GM19239 (cell line): ENCODE results near the gene RNASEH2B.
A peak's percentile ranks its signal among the peaks of the same experiment; 100 is the strongest.

ENCODE experiments used
- DNase-seq: peaks from one replicate; pipeline ENCODE4 v3.0.0; 2011; ENCODE audit warnings: low spot score; ENCODE audit not compliant: insufficient read length
- FAIRE-seq: peaks from 2 replicates; lab custom pipeline; 2011; peaks lifted over from hg19 to GRCh38; lab: Jason Lieb, UNC

RNASEH2B gene

DNA sequence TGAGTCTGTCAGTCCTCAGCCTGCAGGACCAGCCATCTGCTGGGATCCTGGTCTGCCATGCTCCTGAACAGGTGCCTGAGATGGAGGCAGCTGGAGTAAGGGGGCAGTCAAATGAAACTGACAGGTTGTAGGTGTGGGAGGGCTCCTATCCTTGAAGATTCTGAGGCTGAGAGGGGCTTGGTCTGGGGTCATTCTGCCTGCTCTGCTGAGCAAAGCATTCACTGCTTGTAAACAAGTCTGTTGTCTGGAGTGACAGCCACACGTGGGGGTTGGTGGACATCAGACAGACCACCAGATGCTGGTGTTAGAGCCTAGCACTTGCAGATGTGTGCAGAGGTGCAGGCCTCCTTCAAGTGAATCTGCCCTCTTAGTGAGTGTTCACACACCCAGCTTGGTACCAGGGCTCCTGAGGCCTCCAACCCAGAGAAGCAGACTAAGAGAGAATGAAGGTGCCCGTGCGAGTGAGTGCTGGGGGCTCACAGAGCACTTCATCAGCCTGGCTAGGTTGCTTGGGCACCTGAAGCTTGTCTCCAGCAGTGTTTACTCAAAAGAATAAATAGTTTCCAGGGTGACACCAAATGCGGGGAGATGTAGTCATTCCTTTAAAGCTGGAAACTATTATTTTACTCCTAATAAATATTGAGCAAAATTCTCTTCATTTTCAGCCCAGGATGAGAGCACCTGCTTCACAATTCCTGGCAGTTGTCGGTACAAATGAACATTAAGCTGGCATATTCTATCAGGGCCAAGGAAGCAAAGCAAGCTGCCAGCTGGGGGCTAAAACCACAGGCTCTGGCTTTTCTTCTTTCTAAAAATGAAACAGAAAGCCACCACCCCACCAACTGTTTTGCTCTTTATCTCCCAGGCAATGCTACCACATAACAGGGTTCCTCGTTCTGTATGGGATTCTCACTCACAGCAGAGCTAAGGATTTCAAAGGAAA, 82.3 kb downstream of the RNASEH2B start:
- DNase-seq (peak; percentile 58), FAIRE-seq (peak; percentile 89)

DNA sequence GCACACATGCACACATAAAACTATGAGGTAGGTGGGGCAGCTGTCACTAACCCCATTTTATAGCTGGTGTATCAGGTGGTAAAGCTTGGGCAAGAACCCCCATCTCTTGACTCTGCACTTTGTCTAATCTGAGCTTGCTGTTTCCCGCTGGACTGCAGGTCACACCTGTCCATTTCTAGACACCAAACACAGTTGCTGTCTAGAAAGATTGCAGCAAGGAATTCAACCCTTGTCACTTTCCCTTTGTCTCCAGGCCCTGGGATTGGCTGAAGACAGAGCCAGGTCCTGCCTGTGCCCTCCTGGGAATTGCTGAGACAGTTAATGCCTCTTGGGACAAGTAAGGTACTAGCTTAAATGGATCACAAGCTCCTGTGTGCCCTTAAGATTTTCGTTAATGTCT, 83.8 kb downstream of the RNASEH2B start:
- FAIRE-seq (no peak), DNase-seq (no peak)

DNA sequence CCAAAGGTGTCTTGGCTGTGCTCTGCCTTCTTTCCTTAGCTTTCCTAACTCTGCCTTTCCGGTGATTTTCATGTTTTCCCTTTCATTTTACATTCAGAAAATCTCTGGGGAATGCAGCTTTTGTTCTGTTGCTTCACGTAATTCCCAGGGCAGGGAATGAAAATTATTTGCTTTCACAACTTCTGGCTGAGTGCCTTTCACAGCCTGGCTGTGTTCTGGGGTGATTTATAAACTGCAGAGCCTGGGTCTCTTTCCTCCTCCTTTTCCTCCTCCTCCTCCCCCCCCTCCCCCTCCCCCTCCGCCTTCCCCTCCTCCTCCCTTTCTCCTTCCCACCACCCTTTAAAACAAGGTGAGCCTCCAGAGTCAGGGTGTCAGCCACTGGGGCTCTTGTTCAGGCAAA, 84.3 kb downstream of the RNASEH2B start:
- DNase-seq (no peak), FAIRE-seq (no peak)

DNA sequence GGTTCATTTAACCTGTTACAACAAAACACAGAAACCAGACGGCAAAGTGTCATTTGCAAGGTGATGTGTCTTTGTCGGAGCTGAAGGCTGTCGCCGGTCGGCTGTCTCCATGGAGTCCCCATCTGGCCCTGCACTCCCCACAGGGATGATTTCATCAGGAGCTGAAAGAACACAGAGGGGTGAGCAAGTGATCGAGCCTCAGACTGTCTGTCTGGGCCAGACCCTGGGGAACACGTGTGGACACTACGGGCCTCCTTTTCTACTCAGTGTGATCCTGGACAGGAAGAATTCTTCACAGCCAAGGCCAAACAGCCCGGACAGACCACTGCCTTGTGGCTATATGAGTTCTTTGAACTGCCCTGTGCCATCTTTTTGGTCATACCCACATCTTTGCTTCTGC, 85.1 kb downstream of the RNASEH2B start:
- FAIRE-seq (no peak), DNase-seq (no peak)

DNA sequence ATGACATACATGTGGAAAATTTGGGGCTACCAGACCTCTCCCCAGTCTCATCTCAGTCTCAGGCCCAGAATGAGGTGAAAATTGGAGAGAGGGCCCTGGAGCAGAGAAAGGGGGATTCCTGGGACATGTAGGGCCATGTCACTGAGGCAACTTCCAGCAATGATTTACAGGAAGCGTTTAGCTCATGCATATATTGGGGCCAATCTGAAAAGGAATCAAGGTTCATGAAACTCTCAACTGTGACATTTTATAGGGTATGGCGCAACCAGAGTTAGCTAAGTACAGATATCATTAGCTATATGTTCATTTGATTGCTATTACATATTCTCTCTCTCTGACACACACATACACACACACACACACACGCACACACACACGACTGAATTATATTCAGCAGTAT, 86.3 kb downstream of the RNASEH2B start:
- FAIRE-seq = no peak
- no peak for DNase-seq

DNA sequence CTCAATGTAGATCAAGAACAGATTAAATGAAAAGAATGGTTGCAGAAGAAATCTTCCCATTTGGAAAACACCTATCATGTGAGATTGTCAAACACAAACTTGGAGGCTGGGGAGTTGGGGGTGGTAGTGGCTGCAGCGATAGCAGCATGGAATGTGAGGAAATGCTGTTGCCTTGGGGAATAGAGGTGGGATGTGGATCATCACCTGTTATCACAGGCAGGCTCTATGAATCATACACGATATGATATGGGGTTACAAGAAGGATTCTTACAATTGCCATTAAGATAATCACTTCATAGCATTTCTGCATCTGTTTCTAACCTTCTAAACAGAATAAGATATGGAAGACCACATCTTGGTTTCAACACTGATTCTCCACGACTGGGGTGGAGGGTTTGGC, 88.7 kb downstream of the RNASEH2B start:
- DNase-seq (no peak), FAIRE-seq (no peak)

DNA sequence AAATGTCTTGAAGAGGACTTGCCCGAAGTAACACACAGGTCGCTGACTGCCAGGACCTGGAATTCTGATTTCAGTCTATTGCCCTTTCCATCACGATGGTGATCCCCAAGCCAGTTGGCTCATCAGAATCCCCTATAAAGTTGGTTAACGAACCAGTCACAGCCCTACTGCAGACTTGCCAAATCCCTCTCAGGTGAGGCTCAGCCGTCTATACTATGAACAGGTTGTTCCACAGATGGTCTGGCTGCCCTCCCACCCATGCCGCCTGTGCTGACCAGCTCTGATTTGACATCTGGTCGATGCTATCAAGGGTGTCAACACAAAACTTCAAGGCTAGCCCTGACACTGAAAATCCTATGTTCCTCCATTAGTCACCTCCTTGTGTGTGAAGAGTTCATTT, 90.0 kb downstream of the RNASEH2B start:
- FAIRE-seq = no peak

DNA sequence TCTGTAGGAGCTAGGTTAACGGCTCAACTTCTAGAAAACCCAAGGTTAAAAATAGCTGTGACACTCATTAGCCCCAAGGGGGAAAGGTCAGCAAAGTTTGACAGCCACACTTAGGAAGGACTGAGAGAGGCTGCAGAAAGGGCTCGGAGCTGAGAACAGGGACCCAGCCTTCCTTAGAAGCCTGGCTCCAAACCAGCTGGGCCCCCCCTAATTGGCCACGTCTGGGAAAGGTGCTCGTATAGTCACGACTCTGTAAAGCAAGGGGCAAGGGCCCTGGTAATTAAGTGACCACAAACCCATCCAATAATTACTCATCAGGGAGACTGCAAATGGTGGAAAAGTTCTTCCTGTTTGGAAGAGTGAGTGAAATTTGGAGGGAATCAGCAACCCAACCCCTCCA, 90.5 kb downstream of the RNASEH2B start:
- DNase-seq (no peak), FAIRE-seq (no peak)

More for the DNA sequence above, 90.0 kb downstream of the RNASEH2B start:
- no peak for DNase-seq

DNA sequence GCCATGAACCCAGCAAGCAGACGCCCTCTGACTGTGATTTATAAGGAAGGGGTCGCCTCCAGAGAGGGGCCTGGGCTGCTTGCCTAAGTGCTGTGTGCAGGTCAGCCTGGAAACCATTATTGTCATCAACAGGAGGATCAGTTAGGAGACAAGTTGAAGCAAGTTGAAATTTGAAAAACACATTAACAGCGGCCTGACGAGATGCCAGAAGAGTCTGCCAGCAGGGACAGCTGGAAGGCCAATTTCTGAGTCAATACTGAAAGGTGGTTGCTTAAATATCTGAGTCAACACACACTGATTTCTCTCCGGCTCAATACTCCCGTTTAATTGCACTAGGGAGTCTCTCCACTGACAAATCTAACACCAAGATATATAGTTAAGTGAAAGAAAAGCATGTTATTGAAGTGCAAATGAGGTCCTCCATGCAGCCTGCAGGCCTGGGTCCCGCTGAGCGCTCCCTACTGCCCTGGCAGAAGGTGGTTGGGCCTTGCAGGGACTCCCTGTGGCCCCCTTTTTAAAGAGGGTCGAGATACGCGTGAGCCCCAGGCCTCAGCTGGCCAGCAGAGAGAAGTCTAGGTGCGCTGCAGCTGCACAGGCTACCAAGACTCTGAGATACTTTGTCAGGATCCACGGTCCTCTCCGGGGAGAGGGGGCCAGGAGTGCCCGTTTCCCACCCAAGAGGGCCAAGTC, 91.1 kb downstream of the RNASEH2B start:
- DNase-seq (no peak), FAIRE-seq (no peak)

DNA sequence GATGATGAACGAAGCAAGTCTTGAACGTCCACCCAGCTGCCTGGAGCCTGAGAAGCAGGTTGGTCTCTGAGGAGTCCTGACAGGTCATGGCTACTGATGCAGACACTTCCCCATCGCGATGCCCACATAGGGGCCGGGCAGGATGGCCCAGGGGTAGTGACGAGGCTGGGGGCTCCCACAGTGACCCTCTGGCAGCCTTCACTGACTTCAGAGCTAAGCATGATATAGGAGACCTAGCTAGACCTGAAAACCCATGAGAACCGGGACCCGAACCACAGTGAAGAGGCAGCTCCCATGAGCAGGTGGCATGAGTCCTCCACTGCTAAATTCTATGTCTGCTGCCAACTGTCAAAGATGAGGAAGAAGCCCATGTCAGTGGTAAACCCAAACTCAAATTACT, 91.7 kb downstream of the RNASEH2B start:
- DNase-seq = no peak
- no peak for FAIRE-seq

DNA sequence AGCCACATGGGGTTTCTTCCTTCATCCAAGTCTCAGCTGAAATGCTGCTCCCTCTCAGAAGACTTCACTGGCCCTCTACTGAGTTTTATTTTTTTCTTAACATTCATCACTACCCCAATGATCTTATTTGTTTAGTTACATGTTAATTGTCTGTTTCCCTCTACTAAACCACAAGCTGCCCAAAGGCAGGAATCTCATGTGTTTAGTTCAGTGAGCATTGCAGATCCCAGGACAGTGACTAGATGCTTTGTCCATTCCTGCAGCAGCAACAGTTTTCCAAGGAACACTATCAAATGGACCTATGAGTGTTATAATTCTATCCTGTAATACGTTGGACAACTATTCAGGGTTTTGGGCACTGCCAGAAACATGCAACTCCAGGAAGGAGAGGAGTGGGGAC, 93.1 kb downstream of the RNASEH2B start:
- FAIRE-seq = no peak

DNA sequence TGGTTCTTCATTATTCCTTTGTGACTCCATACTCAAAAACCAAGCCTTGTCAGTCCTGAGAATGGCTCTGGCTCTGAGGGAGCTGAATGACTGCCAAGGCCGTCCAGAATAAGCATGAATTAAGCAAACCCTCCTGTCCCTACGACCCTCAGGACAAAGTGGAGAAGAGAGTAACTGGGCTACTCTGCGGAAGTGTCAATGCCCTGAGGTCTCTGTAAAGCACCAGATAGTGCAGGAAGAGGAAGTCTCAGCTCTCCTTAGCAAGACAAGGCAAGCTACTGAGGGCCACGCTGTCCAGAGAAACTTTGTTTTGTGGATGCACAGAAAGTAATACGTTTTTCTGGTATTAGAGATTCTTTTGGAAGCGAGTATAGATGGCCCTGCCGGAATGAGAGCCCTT, 94.1 kb downstream of the RNASEH2B start:
- DNase-seq (no peak), FAIRE-seq (no peak)

More for the DNA sequence above, 93.1 kb downstream of the RNASEH2B start:
- DNase-seq = no peak

DNA sequence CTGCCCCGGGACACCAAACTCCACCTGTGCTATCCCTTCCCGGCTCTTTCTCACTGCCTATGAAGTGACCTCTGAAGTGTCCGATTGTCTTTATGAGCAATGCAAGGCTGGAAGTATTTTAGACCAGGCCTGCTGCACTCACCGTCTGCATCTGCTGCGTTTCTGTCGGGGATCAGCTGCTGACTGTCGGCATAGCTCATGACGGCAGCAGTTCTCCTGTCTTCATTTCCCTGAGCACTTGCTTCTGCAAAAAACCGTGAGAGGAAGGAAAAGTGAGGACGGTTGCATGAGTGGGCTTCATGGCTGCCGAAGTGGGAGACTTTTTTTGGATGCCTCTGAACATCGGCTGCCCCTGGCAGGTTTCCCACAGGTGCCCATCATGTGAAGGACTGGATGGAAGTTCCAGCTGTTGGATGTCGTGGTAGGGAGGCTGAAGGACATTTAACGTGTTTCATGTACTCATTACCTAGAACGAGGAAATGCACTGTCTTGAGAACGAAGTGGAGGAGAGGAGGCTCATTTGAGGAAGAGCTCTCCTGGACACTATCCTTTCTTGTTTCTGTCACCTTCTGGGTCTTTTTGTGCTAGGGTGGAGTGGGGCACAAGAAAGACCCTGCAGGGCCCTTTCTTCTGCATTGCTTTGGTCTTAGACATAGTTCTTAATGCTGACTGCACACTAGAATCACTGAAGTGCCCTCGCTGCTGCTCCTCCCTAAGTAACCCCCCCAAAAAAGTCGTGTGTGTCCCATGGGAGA, 94.7 kb downstream of the RNASEH2B start:
- FAIRE-seq (no peak), DNase-seq (no peak)

DNA sequence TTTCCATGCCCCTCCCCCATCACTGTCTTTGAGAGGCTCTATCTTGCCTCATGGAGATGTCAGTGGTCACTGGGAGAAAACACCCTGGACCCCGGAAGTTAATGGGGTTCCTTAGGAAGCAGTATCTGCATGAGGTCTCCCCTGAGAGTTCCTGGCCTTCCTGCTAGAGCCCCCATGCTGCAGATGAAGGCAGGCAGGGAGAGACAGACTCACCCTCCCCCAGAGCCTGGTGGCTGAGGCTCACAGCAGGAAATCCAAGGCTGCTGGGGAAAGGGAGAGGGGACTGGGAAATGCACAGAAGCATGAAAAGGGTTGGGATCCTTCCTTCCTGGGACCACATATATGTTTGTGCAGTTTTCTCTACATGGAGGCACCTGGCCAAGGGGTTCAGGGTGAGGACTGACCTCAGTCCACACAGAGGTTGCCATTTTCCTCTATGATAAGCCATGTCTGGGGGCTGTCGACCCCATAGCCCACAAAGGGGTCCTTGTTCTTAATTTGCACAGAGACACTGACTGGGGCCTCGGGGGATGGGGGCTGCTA, 95.4 kb downstream of the RNASEH2B start:
- DNase-seq = no peak
- no peak for FAIRE-seq

DNA sequence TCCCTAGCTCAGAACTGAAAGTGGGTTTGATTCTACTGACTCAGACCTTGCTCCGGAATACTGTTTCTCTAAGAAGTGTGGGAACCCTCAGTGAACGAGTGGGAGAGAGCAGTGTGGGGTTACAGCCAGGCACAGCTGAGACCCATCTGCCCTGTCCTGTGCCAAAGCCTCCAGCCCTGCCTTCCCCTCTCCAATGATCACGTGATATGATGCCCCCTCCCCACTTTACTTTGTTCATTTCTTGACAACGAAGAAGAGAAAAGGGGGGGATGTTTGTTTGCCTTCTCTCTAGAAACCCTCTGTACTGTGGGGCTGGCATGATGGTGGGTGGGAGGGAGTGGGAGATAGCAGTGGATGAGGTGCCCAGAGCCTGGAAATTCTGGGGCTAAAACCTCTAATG, 96.0 kb downstream of the RNASEH2B start:
- no peak for DNase-seq
- no peak for FAIRE-seq
